Tibial nerve (tissue), 4 donors: ENCODE measurements around the gene GALM. TPM values are rescaled to one million over a fixed set of nuclear protein-coding genes. Genes with fewer than 3 reads are reported as not detected.
A peak's percentile ranks its signal among the peaks of the same experiment; 100 is the strongest.
"Not testable (repeated sequence)": the region's sequence is repeated elsewhere in the genome, so short reads cannot be mapped to it uniquely, and the experiment has no call there.

Experiments
- DNase-seq, 2 donors: peaks; one replicate each; pipeline ENCODE4 v3.0.0-alpha.2; 2019; ENCODE audit warnings: low spot score in 2 of 2
- H3K27ac ChIP-seq, 4 donors: fragments of 200-600 bp; sonication (generic) in 3 of 4; one replicate each; pipeline ENCODE4 v1.5.1; 2017 to 2019; ENCODE audit warnings: mild to moderate bottlenecking in 1 of 4
- H3K27me3 ChIP-seq, 2 donors: fragments of 200-600 bp; sonication (generic) in 1 of 2; one replicate each; pipeline versions ENCODE4 v1.5.1 to v1.6.0; 2017 to 2019
- H3K36me3 ChIP-seq, 3 donors: fragments of 200-600 bp; sonication (generic); one replicate each; pipeline ENCODE4 v1.5.1; 2018 to 2019
- H3K4me1 ChIP-seq, 4 donors: fragments of 200-600 bp; sonication (generic) in 3 of 4; one replicate each; pipeline ENCODE4 v1.5.1; 2017 to 2019
- H3K4me3 ChIP-seq, 4 donors: fragments of 200-600 bp; sonication (generic) in 3 of 4; one replicate each; pipeline ENCODE4 v1.5.1; 2017 to 2019; ENCODE audit warnings: mild to moderate bottlenecking in 1 of 4, moderate library complexity in 1 of 4
- H3K9me3 ChIP-seq, 4 donors: fragments of 200-600 bp; sonication (generic) in 3 of 4; one replicate each; pipeline ENCODE4 v1.5.1; 2017 to 2019
- CTCF ChIP-seq, 5 experiments: fragments of 200-600 bp in 3 of 5; fragments of 450-650 bp in 2 of 5; sonication (generic) in 3 of 5; IDR thresholded peaks; one replicate each; pipeline ENCODE4 v1.5.1; 2016 to 2019; ENCODE audit warnings: antibody characterized with exemption in 5 of 5, mild to moderate bottlenecking in 3 of 5, moderate library complexity in 2 of 5
- EP300 ChIP-seq, 2 donors: sonication (generic); formaldehyde crosslinking; IDR thresholded peaks; one replicate each; pipeline ENCODE4 v1.6.1; 2017; ENCODE audit warnings: antibody characterized with exemption in 2 of 2, mild to moderate bottlenecking in 1 of 2
- POLR2A ChIP-seq, 2 donors: fragments of 450-650 bp; IDR thresholded peaks; one replicate each; pipeline ENCODE4 v1.6.1; 2017; ENCODE audit warnings: antibody characterized with exemption in 2 of 2, mild to moderate bottlenecking in 2 of 2, moderate library complexity in 2 of 2
- WGBS, 2 donors: methylation state at CpG; one replicate each; pipeline ENCODE4 v1.1.5; 2018; 5-methylcytosine and 5-hydroxymethylcytosine counted together
- total RNA-seq, 4 donors: library from RNA; depleted of rRNA; stranded (reverse); fragments of >200 nt; gene quantifications; one replicate each; pipeline ENCODE4 v1.1.0, GENCODE V29; 2016

GALM gene
- total RNA-seq, 4 donors from 2014 or later = 20.7 to 57.9 (median 34.2) TPM

- peaks cover 0 to 5% (median 0%) of the 10 kb centered on the region in 4 donors for H3K4me1 ChIP-seq
- no peak overlapping the region for H3K4me3 ChIP-seq
- peaks cover 0 to 12% (median 0%) of the 10 kb centered on the region in 4 donors for H3K9me3 ChIP-seq
- TF ChIP-seq EP300 (IDR thresholded peaks at IDR 0.05) (no peak), POLR2A (IDR thresholded peaks at IDR 0.05) (no peak), CTCF (IDR thresholded peaks at IDR 0.05) (no peak)
- H3K36me3 ChIP-seq = peaks cover 0 to 34% (median 0%) of the 10 kb centered on the region in 3 donors
- H3K27me3 ChIP-seq = no peaks in the 10 kb centered on the region
- no peak overlapping the region for H3K27ac ChIP-seq
- DNase-seq = no peak
These were observed 35.1 kb downstream of the GALM start for GRCh38 chr2:38700881-38701458.

GRCh38 chr2:38701542-38701941 is 35.6 kb downstream of the GALM start:
- Histone ChIP-seq H3K36me3 (peaks cover 0 to 34% (median 0%) of the 10 kb centered on the region in 3 donors), H3K4me3 (no peak overlapping the region), H3K27me3 (no peaks in the 10 kb centered on the region), H3K9me3 (peaks cover 0 to 12% (median 0%) of the 10 kb centered on the region in 4 donors), H3K27ac (no peak overlapping the region), H3K4me1 (peaks cover 0 to 5% (median 0%) of the 10 kb centered on the region in 4 donors)
- TF ChIP-seq EP300 (IDR thresholded peaks at IDR 0.05) (no peak), POLR2A (IDR thresholded peaks at IDR 0.05) (no peak), CTCF (IDR thresholded peaks at IDR 0.05) (no peak)
- WGBS, 2 donors = 90 to 92% methylated on average over 4 of the region's 4 CpGs
- DNase-seq = no peak

GRCh38 chr2:38702413-38702812 is 36.5 kb downstream of the GALM start:
- Histone ChIP-seq H3K4me1 (peaks cover 0 to 5% (median 0%) of the 10 kb centered on the region in 4 donors), H3K36me3 (peaks cover 0 to 34% (median 0%) of the 10 kb centered on the region in 3 donors), H3K27me3 (no peaks in the 10 kb centered on the region), H3K9me3 (peaks cover 0 to 12% (median 0%) of the 10 kb centered on the region in 4 donors), H3K27ac (peak overlapping the region in 1 of 4 donors; percentile 9), H3K4me3 (no peak overlapping the region)
- WGBS, 2 donors = 23 to 44% methylated on average over 1 of the region's 1 CpG
- no peak for DNase-seq
- TF ChIP-seq CTCF (IDR thresholded peaks at IDR 0.05) (no peak), POLR2A (IDR thresholded peaks at IDR 0.05) (no peak), EP300 (IDR thresholded peaks at IDR 0.05) (no peak)

GRCh38 chr2:38703336-38703735 is 37.4 kb downstream of the GALM start:
- not testable (repeated sequence) for DNase-seq
- WGBS, 2 donors = 95 to 96% methylated on average over 5 of the region's 5 CpGs

GRCh38 chr2:38704664-38705063 is 38.8 kb downstream of the GALM start:
- Histone ChIP-seq H3K4me1 (peaks cover 0 to 5% (median 0%) of the 10 kb centered on the region in 4 donors), H3K9me3 (peaks cover 0 to 12% (median 0%) of the 10 kb centered on the region in 4 donors), H3K36me3 (peaks cover 0 to 14% (median 0%) of the 10 kb centered on the region in 3 donors), H3K27me3 (no peaks in the 10 kb centered on the region), H3K4me3 (no peak overlapping the region), H3K27ac (no peak overlapping the region)
- WGBS, 2 donors = 93 to 97% methylated on average over 2 of the region's 2 CpGs
- DNase-seq = no peak
- TF ChIP-seq CTCF (IDR thresholded peaks at IDR 0.05) (no peak), POLR2A (IDR thresholded peaks at IDR 0.05) (no peak), EP300 (IDR thresholded peaks at IDR 0.05) (no peak)

More at GRCh38 chr2:38703336-38703735, 37.4 kb downstream of the GALM start:
- not testable (repeated sequence) for H3K4me3 ChIP-seq, H3K4me1 ChIP-seq, H3K27me3 ChIP-seq, H3K27ac ChIP-seq
- Histone ChIP-seq H3K36me3 (peaks cover 0 to 25% (median 0%) of the 10 kb centered on the region in 3 donors), H3K9me3 (peaks cover 0 to 12% (median 0%) of the 10 kb centered on the region in 4 donors)
